HepG2 (cell line): Measurements from ENCODE around the gene GNRH2. TPM values are rescaled to one million over a fixed set of nuclear protein-coding genes. Genes with fewer than 3 reads are reported as not detected.
A peak's percentile ranks its signal among the peaks of the same experiment; 100 is the strongest.

Source experiments
- ERF ChIP-seq: IDR thresholded peaks from 2 replicates; pipeline ENCODE4 v1.6.1; 2018; ENCODE audit warnings: missing biosample characterization, missing genetic modification reagents
- GFI1 ChIP-seq: sonication (generic); formaldehyde crosslinking; IDR thresholded peaks from 2 replicates; pipeline ENCODE4 v1.5.0; 2020; ENCODE audit warnings: missing genetic modification reagents, mild to moderate bottlenecking, borderline replicate concordance
- HDAC6 ChIP-seq: fragments of 200-600 bp; sonication (generic); IDR thresholded peaks from 2 replicates; pipeline ENCODE4 v1.7.0; 2017; ENCODE audit warnings: mild to moderate bottlenecking, antibody characterized with exemption, low read length, low read depth
- HNF1A ChIP-seq, 2 experiments: sonication (generic) in 1 of 2; formaldehyde crosslinking in 1 of 2; IDR thresholded peaks; 2 replicates each; pipeline versions ENCODE4 v1.4.0 to v1.6.1; 2016 to 2020; ENCODE audit warnings: borderline replicate concordance in 1 of 2, low read depth in 1 of 2, mild to moderate bottlenecking in 1 of 2, missing genetic modification reagents in 1 of 2
- HNRNPH1 ChIP-seq: fragments of 200-400 bp; formaldehyde crosslinking; optimal IDR thresholded peaks from 2 replicates; pipeline ENCODE3; 2017; ENCODE audit warnings: mild to moderate bottlenecking, low read depth, low read length
- ISX ChIP-seq: sonication (generic); formaldehyde crosslinking; conservative IDR thresholded peaks from 2 replicates; pipeline ENCODE4 v1.5.0; 2020; ENCODE audit warnings: missing genetic modification reagents
- KDM4B ChIP-seq: sonication (generic); formaldehyde crosslinking; IDR thresholded peaks from 2 replicates; pipeline ENCODE4 v1.4.0; 2020; ENCODE audit warnings: missing genetic modification reagents
- ZFP82 ChIP-seq: sonication (generic); formaldehyde crosslinking; IDR thresholded peaks from 2 replicates; pipeline ENCODE4 v1.5.1; 2020; ENCODE audit warnings: mild to moderate bottlenecking, missing genetic modification reagents, borderline replicate concordance
- ZNF337 ChIP-seq: sonication (generic); formaldehyde crosslinking; IDR thresholded peaks from 2 replicates; pipeline ENCODE4 v1.5.1; 2020; ENCODE audit warnings: missing genetic modification reagents, low read depth, mild to moderate bottlenecking, borderline replicate concordance
- ZNF367 ChIP-seq: sonication (generic); formaldehyde crosslinking; IDR thresholded peaks from 2 replicates; pipeline ENCODE4 v1.4.0; 2020; ENCODE audit warnings: missing genetic modification reagents, borderline replicate concordance
- ZNF441 ChIP-seq: sonication (generic); formaldehyde crosslinking; IDR thresholded peaks from 2 replicates; pipeline ENCODE4 v1.7.0; 2021; ENCODE audit warnings: missing genetic modification reagents, borderline replicate concordance
- ZNF530 ChIP-seq: sonication (generic); formaldehyde crosslinking; IDR thresholded peaks from 2 replicates; pipeline ENCODE4 v1.5.0; 2020; ENCODE audit warnings: low read depth, mild to moderate bottlenecking, missing genetic modification reagents
- ZNF564 ChIP-seq: sonication (generic); formaldehyde crosslinking; IDR thresholded peaks from 2 replicates; pipeline ENCODE4 v1.8.1; 2023; ENCODE audit warnings: mild to moderate bottlenecking, missing genetic modification reagents
- ZNF704 ChIP-seq: sonication (generic); formaldehyde crosslinking; IDR thresholded peaks from 2 replicates; pipeline ENCODE4 v1.8.1; 2023; ENCODE audit warnings: mild to moderate bottlenecking, inconsistent platforms, moderate library complexity, missing genetic modification reagents, borderline replicate concordance
- ZSCAN29 ChIP-seq: sonication (generic); formaldehyde crosslinking; conservative IDR thresholded peaks from 2 replicates; pipeline ENCODE4 v1.4.0; 2020; ENCODE audit warnings: mild to moderate bottlenecking, missing genetic modification reagents
- polyA plus RNA-seq, 8 experiments: library from polyadenylated mRNA; depleted of rRNA in 3 of 8; stranded (reverse) in 7 of 8; unstranded in 1 of 8; fragments of >200 nt; fragmentation: Illumina TruSeq in 4 of 8; extraction: Trizol in 4 of 8; gene quantifications; 2 replicates each; pipeline versions ENCODE4 v1.2.1 to v1.2.3, GENCODE V29; 2011 to 2016; ENCODE audit warnings: low read depth in 4 of 8, missing spikeins in 1 of 8, mixed read lengths in 1 of 8; ENCODE audit not compliant: insufficient read depth in 1 of 8
- total RNA-seq, 5 experiments: library from RNA; depleted of rRNA; stranded (reverse); fragments of >200 nt; fragmentation: Illumina TruSeq; extraction: Trizol; gene quantifications; 2 replicates each; pipeline ENCODE4 v1.2.3, GENCODE V29; 2016; ENCODE audit warnings: low read depth in 1 of 5
- TF ChIP-seq, protein P1 (sequence below): sonication (generic); formaldehyde crosslinking; IDR thresholded peaks from 2 replicates; pipeline ENCODE4 v1.4.0; 2020; ENCODE audit warnings: missing genetic modification reagents

The GNRH2 gene
- total and polyA plus RNA-seq, 2 of the 13 experiments (the other 11 are each of a cell fraction or from before 2014, with no cell fraction given) = 0.28 TPM; not detected in 1

- no peak for TF ChIP-seq HNF1A (IDR thresholded peaks at IDR 0.05; ENCODE audit: low read depth)
- no peak for TF ChIP-seq HNF1A (CRISPR knock-in tag; IDR thresholded peaks at IDR 0.05; ENCODE audit: borderline replicate concordance)
- 0 out of 2 replicates have a peak, but pooled peaks have one; percentile 55 for TF ChIP-seq ZNF704
- TF ChIP-seq KDM4B (CRISPR knock-in tag) = no peak
- no peak for TF ChIP-seq ZNF337 (CRISPR knock-in tag)
- no peak for TF ChIP-seq ZFP82 (CRISPR knock-in tag)
- no peak for TF ChIP-seq HNRNPH1
- TF ChIP-seq, protein P1, sequence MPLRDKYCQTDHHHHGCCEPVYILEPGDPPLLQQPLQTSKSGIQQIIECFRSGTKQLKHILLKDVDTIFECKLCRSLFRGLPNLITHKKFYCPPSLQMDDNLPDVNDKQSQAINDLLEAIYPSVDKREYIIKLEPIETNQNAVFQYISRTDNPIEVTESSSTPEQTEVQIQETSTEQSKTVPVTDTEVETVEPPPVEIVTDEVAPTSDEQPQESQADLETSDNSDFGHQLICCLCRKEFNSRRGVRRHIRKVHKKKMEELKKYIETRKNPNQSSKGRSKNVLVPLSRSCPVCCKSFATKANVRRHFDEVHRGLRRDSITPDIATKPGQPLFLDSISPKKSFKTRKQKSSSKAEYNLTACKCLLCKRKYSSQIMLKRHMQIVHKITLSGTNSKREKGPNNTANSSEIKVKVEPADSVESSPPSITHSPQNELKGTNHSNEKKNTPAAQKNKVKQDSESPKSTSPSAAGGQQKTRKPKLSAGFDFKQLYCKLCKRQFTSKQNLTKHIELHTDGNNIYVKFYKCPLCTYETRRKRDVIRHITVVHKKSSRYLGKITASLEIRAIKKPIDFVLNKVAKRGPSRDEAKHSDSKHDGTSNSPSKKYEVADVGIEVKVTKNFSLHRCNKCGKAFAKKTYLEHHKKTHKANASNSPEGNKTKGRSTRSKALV (CRISPR knock-in tag) = peak; percentile 17
- no peak for TF ChIP-seq ZNF530 (CRISPR knock-in tag)
- TF ChIP-seq ZNF564 = no peak
- TF ChIP-seq HDAC6 = no peak
- no peak for TF ChIP-seq GFI1 (CRISPR knock-in tag)
- TF ChIP-seq ZNF441 (CRISPR knock-in tag) = no peak
- TF ChIP-seq ZSCAN29 (CRISPR knock-in tag) = 0 out of 2 replicates have a peak, but pooled peaks have one; percentile 27
- no peak for TF ChIP-seq ISX (CRISPR knock-in tag)
- no peak for TF ChIP-seq ERF (CRISPR knock-in tag)
- no peak for TF ChIP-seq ZNF367 (CRISPR knock-in tag)
These were observed 39.8 kb downstream of the GNRH2 start (continued) for GRCh38 chr20:3082955-3083952.
